Measurements from ENCODE around the gene POLA2. TPM values are rescaled to one million over a fixed set of nuclear protein-coding genes. Genes with fewer than 3 reads are reported as not detected.

The POLA2 gene
- total and polyA plus RNA-seq, 9 of the 15 experiments (the other 6 are each of a cell fraction or from before 2014, with no cell fraction given), result 2.7 to 134 (median 44.4) TPM

DNA sequence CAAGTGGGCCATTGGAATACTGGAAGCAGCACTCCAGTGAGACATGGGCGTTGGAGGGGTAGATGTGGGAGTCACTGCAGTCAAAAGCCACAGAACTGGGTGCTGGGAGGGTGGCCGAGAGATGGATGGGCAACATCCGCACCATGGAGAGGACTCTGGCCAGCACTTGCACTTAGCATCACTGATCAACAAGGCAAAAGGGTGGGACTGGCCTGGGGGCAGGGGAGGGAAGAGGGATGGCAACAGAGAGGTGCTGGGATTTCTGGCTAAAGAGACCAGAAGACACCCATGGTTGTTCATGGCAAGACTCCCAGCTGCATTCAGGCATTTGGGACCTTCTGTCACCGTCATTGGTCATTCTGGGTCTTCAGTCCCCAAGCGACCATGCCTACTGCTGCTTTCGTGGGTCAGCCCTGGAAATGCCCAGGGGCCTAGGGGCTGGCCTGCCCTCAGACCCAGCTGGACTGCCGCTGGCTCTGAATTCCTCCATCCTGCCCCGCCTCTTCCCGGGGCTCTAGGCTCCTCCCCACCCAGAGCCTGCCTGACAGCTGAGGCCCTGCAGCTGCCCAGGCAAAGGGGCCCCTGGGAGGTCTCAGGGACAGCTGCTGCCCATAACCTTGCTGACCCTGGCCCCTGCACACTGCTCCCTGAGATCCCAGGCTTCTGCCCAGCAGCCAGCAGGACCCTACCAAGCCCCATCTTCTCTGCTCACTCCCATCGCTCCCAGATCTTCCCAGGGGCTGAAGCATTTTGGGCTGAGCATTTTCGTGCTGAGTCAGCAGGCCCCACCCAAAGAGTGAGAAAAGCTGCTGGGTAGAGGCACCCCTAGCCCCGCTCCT, 39.9 kb downstream of the POLA2 start (continued):
- TF ChIP-seq NRF1 (conservative IDR thresholded peaks at IDR 0.05 in 1 of 2, IDR thresholded peaks at IDR 0.05 in 1 of 2), result peak; percentile 18 to 22; a peak in 1 of 4 replicates
- TF ChIP-seq, protein P1, sequence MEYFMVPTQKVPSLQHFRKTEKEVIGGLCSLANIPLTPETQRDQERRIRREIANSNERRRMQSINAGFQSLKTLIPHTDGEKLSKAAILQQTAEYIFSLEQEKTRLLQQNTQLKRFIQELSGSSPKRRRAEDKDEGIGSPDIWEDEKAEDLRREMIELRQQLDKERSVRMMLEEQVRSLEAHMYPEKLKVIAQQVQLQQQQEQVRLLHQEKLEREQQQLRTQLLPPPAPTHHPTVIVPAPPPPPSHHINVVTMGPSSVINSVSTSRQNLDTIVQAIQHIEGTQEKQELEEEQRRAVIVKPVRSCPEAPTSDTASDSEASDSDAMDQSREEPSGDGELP (CRISPR knock-in tag; IDR thresholded peaks at IDR 0.05; ENCODE audit: borderline replicate concordance), result peak; percentile 70; the same call in 1 of the 2 replicates
- peak; percentile 99 for TF ChIP-seq C11orf30 (IDR thresholded peaks at IDR 0.05; ENCODE audit: low read depth)
- TF ChIP-seq POLR2AphosphoS5 (IDR thresholded peaks at IDR 0.05; ENCODE audit: control insufficient read depth, insufficient read depth, low read depth, low read length), result 0 out of 2 replicates have a peak, but pooled peaks have one; percentile 7
- TF ChIP-seq RCOR1 (IDR thresholded peaks at IDR 0.05; ENCODE audit: borderline replicate concordance in 1 of 2, low read depth in 2 of 2, low read length in 2 of 2), result peak in 1 of 2 experiments; percentile 10; a peak in 1 of 4 replicates
- TF ChIP-seq, protein P2, sequence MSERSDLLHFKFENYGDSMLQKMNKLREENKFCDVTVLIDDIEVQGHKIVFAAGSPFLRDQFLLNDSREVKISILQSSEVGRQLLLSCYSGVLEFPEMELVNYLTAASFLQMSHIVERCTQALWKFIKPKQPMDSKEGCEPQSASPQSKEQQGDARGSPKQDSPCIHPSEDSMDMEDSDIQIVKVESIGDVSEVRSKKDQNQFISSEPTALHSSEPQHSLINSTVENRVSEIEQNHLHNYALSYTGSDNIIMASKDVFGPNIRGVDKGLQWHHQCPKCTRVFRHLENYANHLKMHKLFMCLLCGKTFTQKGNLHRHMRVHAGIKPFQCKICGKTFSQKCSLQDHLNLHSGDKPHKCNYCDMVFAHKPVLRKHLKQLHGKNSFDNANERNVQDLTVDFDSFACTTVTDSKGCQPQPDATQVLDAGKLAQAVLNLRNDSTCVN (CRISPR knock-in tag; IDR thresholded peaks at IDR 0.05), result no peak
- TF ChIP-seq POLR2G (IDR thresholded peaks at IDR 0.05; ENCODE audit: low read depth, low read length), result peak; percentile 64
- TF ChIP-seq CTBP1 (IDR thresholded peaks at IDR 0.05; ENCODE audit: borderline replicate concordance), result peak; percentile 33; the same call in 1 of the 2 replicates
- TF ChIP-seq THRAP3 (IDR thresholded peaks at IDR 0.05; ENCODE audit: borderline replicate concordance), result no peak
- peak; percentile 96 for TF ChIP-seq MAFG (tag; conservative IDR thresholded peaks at IDR 0.05)
- TF ChIP-seq, protein P3, sequence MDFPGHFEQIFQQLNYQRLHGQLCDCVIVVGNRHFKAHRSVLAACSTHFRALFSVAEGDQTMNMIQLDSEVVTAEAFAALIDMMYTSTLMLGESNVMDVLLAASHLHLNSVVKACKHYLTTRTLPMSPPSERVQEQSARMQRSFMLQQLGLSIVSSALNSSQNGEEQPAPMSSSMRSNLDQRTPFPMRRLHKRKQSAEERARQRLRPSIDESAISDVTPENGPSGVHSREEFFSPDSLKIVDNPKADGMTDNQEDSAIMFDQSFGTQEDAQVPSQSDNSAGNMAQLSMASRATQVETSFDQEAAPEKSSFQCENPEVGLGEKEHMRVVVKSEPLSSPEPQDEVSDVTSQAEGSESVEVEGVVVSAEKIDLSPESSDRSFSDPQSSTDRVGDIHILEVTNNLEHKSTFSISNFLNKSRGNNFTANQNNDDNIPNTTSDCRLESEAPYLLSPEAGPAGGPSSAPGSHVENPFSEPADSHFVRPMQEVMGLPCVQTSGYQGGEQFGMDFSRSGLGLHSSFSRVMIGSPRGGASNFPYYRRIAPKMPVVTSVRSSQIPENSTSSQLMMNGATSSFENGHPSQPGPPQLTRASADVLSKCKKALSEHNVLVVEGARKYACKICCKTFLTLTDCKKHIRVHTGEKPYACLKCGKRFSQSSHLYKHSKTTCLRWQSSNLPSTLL (IDR thresholded peaks at IDR 0.05), result no peak
- 0 out of 2 replicates have a peak, but pooled peaks have one; percentile 24 for TF ChIP-seq DPF2 (IDR thresholded peaks at IDR 0.05)
- TF ChIP-seq ZNF316 (IDR thresholded peaks at IDR 0.05), result peak; percentile 100
- peak; percentile 96 for TF ChIP-seq MAFF (IDR thresholded peaks at IDR 0.05; ENCODE audit: low read length)
- TF ChIP-seq, protein P4, sequence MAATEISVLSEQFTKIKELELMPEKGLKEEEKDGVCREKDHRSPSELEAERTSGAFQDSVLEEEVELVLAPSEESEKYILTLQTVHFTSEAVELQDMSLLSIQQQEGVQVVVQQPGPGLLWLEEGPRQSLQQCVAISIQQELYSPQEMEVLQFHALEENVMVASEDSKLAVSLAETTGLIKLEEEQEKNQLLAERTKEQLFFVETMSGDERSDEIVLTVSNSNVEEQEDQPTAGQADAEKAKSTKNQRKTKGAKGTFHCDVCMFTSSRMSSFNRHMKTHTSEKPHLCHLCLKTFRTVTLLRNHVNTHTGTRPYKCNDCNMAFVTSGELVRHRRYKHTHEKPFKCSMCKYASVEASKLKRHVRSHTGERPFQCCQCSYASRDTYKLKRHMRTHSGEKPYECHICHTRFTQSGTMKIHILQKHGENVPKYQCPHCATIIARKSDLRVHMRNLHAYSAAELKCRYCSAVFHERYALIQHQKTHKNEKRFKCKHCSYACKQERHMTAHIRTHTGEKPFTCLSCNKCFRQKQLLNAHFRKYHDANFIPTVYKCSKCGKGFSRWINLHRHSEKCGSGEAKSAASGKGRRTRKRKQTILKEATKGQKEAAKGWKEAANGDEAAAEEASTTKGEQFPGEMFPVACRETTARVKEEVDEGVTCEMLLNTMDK (IDR thresholded peaks at IDR 0.05; ENCODE audit: borderline replicate concordance, insufficient read depth, low read depth, low read length, poor library complexity, severe bottlenecking), result no peak
- peak; percentile 70 for TF ChIP-seq NFE2 (IDR thresholded peaks at IDR 0.05; ENCODE audit: low read depth)
- TF ChIP-seq DACH1 (IDR thresholded peaks at IDR 0.05; ENCODE audit: partially characterized antibody), result peak; percentile 20
- peak; percentile 11 for TF ChIP-seq MEIS2 (IDR thresholded peaks at IDR 0.05; ENCODE audit: partially characterized antibody)
